Loucy (cell line): ENCODE measurements around the gene SETMAR.

Experiments
- H2AFZ ChIP-seq: fragments of 200-600 bp; sonication (generic); 2 replicates; pipeline ENCODE4 v1.6.0; 2016; ENCODE audit warnings: antibody characterized with exemption, mild to moderate bottlenecking, low read length, moderate library complexity
- H3F3A ChIP-seq: fragments of 200-600 bp; 2 replicates; pipeline ENCODE4 v1.6.0; 2016; ENCODE audit warnings: antibody characterized with exemption, low read depth, mild to moderate bottlenecking
- H3K27me3 ChIP-seq: fragments of 200-600 bp; sonication (generic); 2 replicates; pipeline ENCODE4 v1.6.1; 2014; ENCODE audit warnings: low read length, mild to moderate bottlenecking; ENCODE audit not compliant: insufficient read depth, poor library complexity, severe bottlenecking
- H3K36me3 ChIP-seq: fragments of 200-600 bp; sonication (generic); 2 replicates; pipeline ENCODE4 v1.6.1; 2016; ENCODE audit warnings: low read length; ENCODE audit not compliant: insufficient read depth
- H3K4me1 ChIP-seq: fragments of 200-600 bp; sonication (generic); 2 replicates; pipeline ENCODE4 v1.5.1; 2014; ENCODE audit warnings: low read length, mild to moderate bottlenecking; ENCODE audit not compliant: insufficient read depth, poor library complexity, severe bottlenecking
- H3K4me2 ChIP-seq: fragments of 200-600 bp; sonication (generic); 2 replicates; pipeline ENCODE4 v1.6.0; 2014; ENCODE audit warnings: antibody characterized with exemption, low read length, low read depth, mild to moderate bottlenecking; ENCODE audit not compliant: poor library complexity, severe bottlenecking
- H3K4me3 ChIP-seq: fragments of 200-600 bp; sonication (generic); 2 replicates; pipeline ENCODE4 v1.5.1; 2014; ENCODE audit warnings: low read length, mild to moderate bottlenecking, mixed read lengths; ENCODE audit not compliant: poor library complexity, severe bottlenecking
- H3K79me2 ChIP-seq: fragments of 200-600 bp; sonication (generic); 2 replicates; pipeline ENCODE4 v1.6.1; 2014; ENCODE audit warnings: low read length; ENCODE audit not compliant: insufficient read depth
- H3K9ac ChIP-seq: fragments of 200-600 bp; sonication (generic); 2 replicates; pipeline ENCODE4 v1.6.0; 2014; ENCODE audit warnings: mild to moderate bottlenecking, low read depth, low read length, moderate library complexity; ENCODE audit not compliant: poor library complexity, severe bottlenecking
- H3K9me2 ChIP-seq: fragments of 200-600 bp; sonication (generic); replicated peaks from 2 replicates; pipeline ENCODE4 v1.6.1; 2016; ENCODE audit warnings: low read depth, low read length, mixed read lengths
- H3K9me3 ChIP-seq: fragments of 200-600 bp; sonication (generic); 2 replicates; pipeline ENCODE4 v1.6.1; 2014; ENCODE audit warnings: mild to moderate bottlenecking, antibody characterized with exemption, low read length, low read depth; ENCODE audit not compliant: insufficient read depth
- H4K20me1 ChIP-seq: fragments of 200-600 bp; sonication (generic); 2 replicates; pipeline ENCODE4 v1.6.0; 2014; ENCODE audit warnings: antibody characterized with exemption, low read length, mild to moderate bottlenecking; ENCODE audit not compliant: insufficient read depth, poor library complexity, severe bottlenecking
- CTCF ChIP-seq: fragments of 200-600 bp; sonication (generic); conservative IDR thresholded peaks from 2 replicates; pipeline ENCODE4 v1.5.1; 2014; ENCODE audit warnings: mild to moderate bottlenecking, antibody characterized with exemption, low read length
- EZH2phosphoT487 ChIP-seq: fragments of 200-600 bp; IDR thresholded peaks from 2 replicates; pipeline ENCODE4 v1.6.1; 2018; ENCODE audit warnings: antibody characterized with exemption, mild to moderate bottlenecking, moderate library complexity, borderline replicate concordance

Gene SETMAR

GRCh38 chr3:4313606-4314293 is 10.6 kb downstream of the SETMAR start:
- TF ChIP-seq EZH2phosphoT487 (no peak), CTCF (no peak)
- no peaks in the 10 kb centered on the region for H3K9me2 ChIP-seq
- no peaks in the 10 kb centered on the region for H3K27me3 ChIP-seq
- H3K4me3 ChIP-seq: no peak overlapping the region
- H3K79me2 ChIP-seq: peaks cover 25% of the 10 kb centered on the region
- H2AFZ ChIP-seq: no peak overlapping the region
- H3K9me3 ChIP-seq: no peaks in the 10 kb centered on the region
- H3F3A ChIP-seq: no peaks in the 10 kb centered on the region
- H3K4me2 ChIP-seq: no peak overlapping the region
- H4K20me1 ChIP-seq: no peaks in the 10 kb centered on the region
- H3K4me1 ChIP-seq: peaks cover 28% of the 10 kb centered on the region
- H3K9ac ChIP-seq: no peak overlapping the region
- peaks cover 10% of the 10 kb centered on the region; the same call in 1 of the 2 replicates for H3K36me3 ChIP-seq

- Histone ChIP-seq H3F3A (no peaks in the 10 kb centered on the region), H3K4me3 (no peak overlapping the region), H2AFZ (no peak overlapping the region), H4K20me1 (no peaks in the 10 kb centered on the region), H3K9me2 (no peaks in the 10 kb centered on the region), H3K9ac (no peak overlapping the region), H3K9me3 (no peaks in the 10 kb centered on the region), H3K4me2 (no peak overlapping the region), H3K4me1 (peaks cover 21% of the 10 kb centered on the region), H3K36me3 (peaks cover 10% of the 10 kb centered on the region; the same call in 1 of the 2 replicates), H3K27me3 (no peaks in the 10 kb centered on the region), H3K79me2 (peaks cover 16% of the 10 kb centered on the region)
- TF ChIP-seq EZH2phosphoT487: no peak
- TF ChIP-seq CTCF: peak; percentile 74
These were observed 11.5 kb downstream of the SETMAR start for GRCh38 chr3:4314688-4315087.

DNA sequence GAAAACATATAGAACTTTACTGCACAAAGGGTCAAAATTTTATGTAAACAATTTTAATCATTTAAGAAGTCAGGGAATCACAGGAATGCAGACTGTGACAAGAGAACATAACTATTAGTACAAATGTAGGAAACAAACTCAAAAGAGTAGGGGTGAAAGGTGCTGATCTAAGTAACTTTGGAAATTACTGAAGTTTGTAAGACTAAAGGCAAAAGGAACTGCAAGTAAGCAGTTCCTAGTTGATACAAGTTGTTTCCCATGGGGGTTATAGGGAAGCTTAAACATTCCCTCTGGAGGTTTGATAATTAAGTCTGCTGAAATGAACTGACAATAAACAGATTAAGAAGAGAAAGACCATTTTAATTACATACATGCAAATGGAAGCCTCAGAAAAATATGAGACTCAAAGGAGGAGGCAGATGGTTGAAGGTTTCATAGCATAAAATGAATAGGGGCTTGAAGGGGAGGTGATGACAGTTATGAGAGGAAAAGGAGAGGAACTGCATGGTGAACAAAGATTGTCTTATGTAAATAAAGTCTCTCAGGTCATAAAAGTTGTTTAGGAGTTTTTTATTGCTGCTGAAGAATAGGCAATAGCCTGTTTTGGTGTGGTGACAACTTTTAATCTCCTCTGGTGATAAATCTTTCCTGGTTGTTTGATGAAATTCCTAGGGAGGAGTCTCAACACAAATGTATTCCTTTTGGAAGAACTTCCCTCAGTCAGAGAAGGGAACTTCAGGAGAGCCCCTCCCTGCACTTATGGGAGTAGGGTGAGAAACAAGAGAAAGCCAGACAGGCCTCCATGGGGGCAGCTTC is 17.1 kb downstream of the SETMAR start:
- H3K4me2 ChIP-seq: peak overlapping the region; percentile 46
- H3K36me3 ChIP-seq: no peaks in the 10 kb centered on the region; the same call in 1 of the 2 replicates
- no peaks in the 10 kb centered on the region for H3K27me3 ChIP-seq
- H4K20me1 ChIP-seq: no peaks in the 10 kb centered on the region
- TF ChIP-seq CTCF (no peak), EZH2phosphoT487 (no peak)
- H3K4me1 ChIP-seq: peaks cover 32% of the 10 kb centered on the region
- no peak overlapping the region for H3K9ac ChIP-seq
- H3K4me3 ChIP-seq: peak overlapping the region; percentile 1
- 0 out of 2 replicates have a peak overlapping the region, but pooled peaks have one; percentile 10 for H2AFZ ChIP-seq
- no peaks in the 10 kb centered on the region for H3K79me2 ChIP-seq
- no peaks in the 10 kb centered on the region for H3K9me2 ChIP-seq
- no peaks in the 10 kb centered on the region for H3F3A ChIP-seq
- H3K9me3 ChIP-seq: no peaks in the 10 kb centered on the region
